Activated CD8-positive, alpha-beta memory T cell treated with anti-CD3 and anti-CD28 coated beads, Interleukin-2, amount 10 ng/mL, durations not matched to agents 7 days and 5 days (primary cell): Measurements from ENCODE around the gene C12orf76. TPM values are rescaled to one million over a fixed set of nuclear protein-coding genes. Genes with fewer than 3 reads are reported as not detected.

ENCODE experiments used
- ATAC-seq: fragments of 150-1000 bp; cut with Tn5 transposase; one replicate; pipeline ENCODE4 v1.10.0; 2021; ENCODE audit warnings: moderate library complexity
- CTCF ChIA-PET: fragments of 350-600 bp; sonication (Branson Sonifier 250); formaldehyde crosslinking; loops from one replicate; lab custom pipeline; 2021; ENCODE audit warnings: antibody characterized with exemption; lab: Charles Lee
- DNase-seq: peaks from one replicate; pipeline ENCODE4 v3.0.0-alpha.2; 2020
- H3K27ac Mint-ChIP-seq: one replicate; pipeline ENCODE4 v1.8.0; 2021; ENCODE audit warnings: mild to moderate bottlenecking, mixed read lengths
- H3K27me3 Mint-ChIP-seq: one replicate; pipeline ENCODE4 v1.8.0; 2021; ENCODE audit warnings: mixed read lengths
- H3K36me3 Mint-ChIP-seq: one replicate; pipeline ENCODE4 v1.8.0; 2021; ENCODE audit warnings: mild to moderate bottlenecking, mixed read lengths
- H3K4me1 Mint-ChIP-seq: one replicate; pipeline ENCODE4 v1.8.0; 2021; ENCODE audit warnings: mixed read lengths
- H3K4me3 Mint-ChIP-seq: one replicate; pipeline ENCODE4 v1.8.0; 2021; ENCODE audit warnings: mild to moderate bottlenecking, moderate library complexity, mixed read lengths
- H3K9me3 Mint-ChIP-seq: one replicate; pipeline ENCODE4 v1.8.0; 2022; ENCODE audit warnings: low read depth, mixed read lengths
- total RNA-seq, 2 experiments: library from RNA; stranded (reverse); gene quantifications; one replicate each; pipeline ENCODE4 v1.2.3, GENCODE V29; 2021

Gene C12orf76
- total RNA-seq, 2 experiments from 2014 or later: 14.8 to 17.3 TPM

DNA sequence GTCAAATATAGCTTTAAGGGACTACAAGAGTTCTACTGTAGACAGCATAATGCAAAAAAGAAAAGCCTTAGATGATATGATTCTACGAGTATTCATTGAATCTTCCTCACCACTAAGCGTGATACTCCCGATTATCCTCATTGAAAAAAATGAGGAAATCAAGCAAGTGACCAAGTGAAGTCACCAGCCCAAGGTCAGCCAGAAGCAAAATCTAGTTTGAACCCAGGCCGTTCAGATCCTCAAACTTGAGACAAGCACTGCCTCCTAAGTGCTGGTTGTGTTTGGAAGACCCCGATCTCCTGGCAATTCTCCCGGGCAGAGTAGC lies 53.0 kb downstream of the C12orf76 start:
- H3K36me3 Mint-ChIP-seq: peaks cover 31% of the 10 kb centered on the region

DNA sequence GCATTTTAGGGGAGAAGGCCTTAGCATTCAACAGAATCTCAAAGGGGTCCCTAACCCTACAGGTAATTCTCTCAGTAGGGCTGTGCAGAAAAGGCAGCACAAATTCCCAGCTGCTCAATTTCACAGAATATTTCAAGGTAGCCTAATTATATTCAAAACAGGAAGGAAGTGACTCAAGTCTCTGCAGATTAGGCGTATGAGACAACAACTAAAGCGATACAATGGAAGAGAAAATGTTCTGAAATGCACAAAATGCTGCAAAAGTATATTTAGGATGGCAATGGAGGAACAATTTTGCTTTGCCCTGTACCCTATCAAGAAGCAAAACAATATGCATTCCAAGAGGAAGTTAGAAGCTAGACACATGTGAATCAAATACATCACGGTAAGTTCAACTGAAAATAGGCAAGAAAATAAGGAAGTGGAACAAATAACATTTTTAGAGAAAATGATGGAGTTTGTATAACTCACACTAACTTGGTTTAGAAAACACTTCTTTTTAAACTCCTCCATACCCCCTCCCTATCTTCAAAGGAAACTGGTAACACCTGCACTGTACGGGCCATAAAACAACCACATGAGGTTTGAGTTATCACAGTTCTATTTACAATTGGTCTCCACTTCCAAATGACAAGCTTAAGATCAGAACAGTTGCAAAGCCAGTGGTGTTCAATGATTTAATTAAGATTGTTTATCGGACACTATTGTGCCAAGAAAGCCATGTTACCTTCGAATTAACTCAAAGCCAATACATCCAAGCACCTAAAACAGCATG lies 53.7 kb downstream of the C12orf76 start:
- Mint-ChIP-seq H3K27me3 (no peaks in the 10 kb centered on the region), H3K4me1 (peaks cover 55% of the 10 kb centered on the region), H3K4me3 (peak overlapping the region; percentile 82), H3K9me3 (no peaks in the 10 kb centered on the region), H3K36me3 (peaks cover 32% of the 10 kb centered on the region), H3K27ac (peak overlapping the region; percentile 86)
- ATAC-seq (no peak), DNase-seq (peak; percentile 47)
- CTCF ChIA-PET: interaction anchor here (0.8 to 2.6 kb wide), 6 partner anchors 11 to 141 kb away, joined by 3 to 7 read pairs (median 4); no protein-coding TSS in a partner anchor

More for the DNA sequence above, 53.0 kb downstream of the C12orf76 start:
- H3K27ac Mint-ChIP-seq: peak overlapping the region; percentile 86
- no peaks in the 10 kb centered on the region for H3K27me3 Mint-ChIP-seq
- CTCF ChIA-PET: interaction anchor here (1.1 to 1.8 kb wide), 3 partner anchors 21 to 142 kb away, joined by 3 to 5 read pairs (median 3); no protein-coding TSS in a partner anchor
- H3K9me3 Mint-ChIP-seq: no peaks in the 10 kb centered on the region
- peak overlapping the region; percentile 82 for H3K4me3 Mint-ChIP-seq
- DNase-seq: no peak
- H3K4me1 Mint-ChIP-seq: peaks cover 54% of the 10 kb centered on the region
- ATAC-seq: no peak

DNA sequence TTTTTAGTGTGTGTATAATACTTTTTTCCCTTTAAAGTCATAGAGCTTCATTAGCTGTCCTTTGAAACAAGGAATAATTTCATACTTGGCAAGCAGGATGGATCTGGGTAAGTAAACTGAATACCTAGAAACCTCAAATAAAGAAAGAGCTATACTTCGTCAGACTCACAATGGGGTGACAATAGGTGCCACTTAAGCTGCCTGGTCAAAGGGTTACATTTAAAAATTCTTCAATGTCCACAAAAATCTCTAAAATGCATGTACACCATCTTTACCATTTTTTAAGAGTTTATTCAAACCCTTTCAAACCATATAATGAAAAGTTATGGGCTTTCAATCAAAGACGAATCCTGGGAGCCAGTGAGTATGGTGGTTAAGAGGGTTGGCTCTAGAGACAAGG lies 55.2 kb downstream of the C12orf76 start:
- CTCF ChIA-PET: interaction anchor here (0.7 to 2.6 kb wide), 3 partner anchors 10 to 63 kb away, joined by 3 to 7 read pairs (median 5); no protein-coding TSS in a partner anchor
- ATAC-seq: no peak
- Mint-ChIP-seq H3K36me3 (peaks cover 39% of the 10 kb centered on the region), H3K4me1 (peaks cover 56% of the 10 kb centered on the region), H3K27me3 (no peaks in the 10 kb centered on the region), H3K9me3 (no peaks in the 10 kb centered on the region), H3K27ac (peak overlapping the region; percentile 14), H3K4me3 (peak overlapping the region; percentile 29)
- no peak for DNase-seq

DNA sequence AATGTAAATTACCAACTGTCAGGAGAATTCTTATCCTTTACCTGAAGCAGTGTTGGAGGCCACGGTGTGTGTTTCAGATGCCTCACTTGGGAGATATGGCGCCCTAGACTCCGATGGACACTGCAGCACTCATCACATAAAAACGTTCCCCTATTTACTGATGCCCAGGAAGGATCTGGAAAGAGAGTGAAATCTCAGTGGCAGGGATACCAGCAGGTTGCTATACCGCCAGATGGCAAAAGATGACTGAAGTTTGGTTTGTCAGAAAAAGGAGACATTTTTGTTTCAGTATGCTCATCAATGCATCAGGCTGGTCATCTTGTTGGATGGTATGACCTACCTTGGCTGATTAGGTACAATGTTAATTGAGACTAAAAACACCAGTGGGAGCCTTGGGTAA lies 56.7 kb downstream of the C12orf76 start:
- no peak for ATAC-seq
- CTCF ChIA-PET: no interaction called here
- Mint-ChIP-seq H3K27ac (no peak overlapping the region), H3K4me3 (no peak overlapping the region), H3K36me3 (peaks cover 48% of the 10 kb centered on the region), H3K4me1 (peaks cover 54% of the 10 kb centered on the region), H3K27me3 (no peaks in the 10 kb centered on the region), H3K9me3 (no peaks in the 10 kb centered on the region)
- no peak for DNase-seq

Other genes with a start within 250 kb of the C12orf76 start
- not detected for gene TRPV4, start 215.1 kb downstream of the C12orf76 start, total RNA-seq
- 10 to 100 TPM; 16.3 to 19.2 TPM for gene GLTP, start 168.0 kb downstream of the C12orf76 start, total RNA-seq
- gene TCHP, start 148.2 kb downstream of the C12orf76 start, total RNA-seq: 10 to 100 TPM; 38.4 to 40.1 TPM
- 10 to 100 TPM; 90.6 to 92.3 TPM for gene GIT2, start 52.2 kb downstream of the C12orf76 start, total RNA-seq
- 10 to 100 TPM; 68.6 to 78.2 TPM for gene ANKRD13A, start 49.1 kb downstream of the C12orf76 start, total RNA-seq
- gene IFT81, start 75.8 kb upstream of the C12orf76 start, total RNA-seq: 1 to 10 TPM; 1.4 to 2.2 TPM
- gene ATP2A2, start 232.7 kb upstream of the C12orf76 start, total RNA-seq: 100 to 1,000 TPM; 144 to 193 TPM